HEK293 (cell line): ENCODE measurements around the gene HAUS6.

Experiments
- CTCF ChIA-PET: fragments of 350-600 bp; formaldehyde crosslinking; extraction: SDS; loops from one replicate; lab custom pipeline; 2021; ENCODE audit warnings: antibody characterized with exemption; lab: Yijun Ruan, JAX
- POLR2A ChIA-PET: fragments of 300-600 bp; formaldehyde crosslinking; extraction: SDS; loops from one replicate; lab custom pipeline; 2020; ENCODE audit warnings: antibody characterized with exemption, inconsistent platforms; lab: Yijun Ruan, JAX
- H3K27ac ChIP-seq: fragments of 200-500 bp; sonication (Bioruptor generic); 2 replicates; pipeline ENCODE4 v1.5.1; 2014; ENCODE audit warnings: low read depth, low read length, control low read depth, inconsistent platforms; ENCODE audit errors: extremely low read depth
- H3K36me3 ChIP-seq, 2 experiments: fragments of 200-500 bp in 1 of 2; sonication (Bioruptor generic) in 1 of 2; 1 replicate in 1 of 2; 2 replicates in 1 of 2; pipeline ENCODE4 v1.5.1; 2014 to 2017; ENCODE audit warnings: inconsistent platforms in 2 of 2, low read length in 2 of 2; ENCODE audit not compliant: control insufficient read depth in 2 of 2, insufficient read depth in 1 of 2
- H3K4me1 ChIP-seq: fragments of 200-500 bp; sonication (Bioruptor generic); 2 replicates; pipeline ENCODE4 v1.5.1; 2014; ENCODE audit warnings: mild to moderate bottlenecking, low read length, inconsistent platforms; ENCODE audit not compliant: control insufficient read depth, insufficient read depth
- H3K4me3 ChIP-seq: 2 replicates; pipeline ENCODE4 v1.5.1; 2011; ENCODE audit warnings: low read depth, mild to moderate bottlenecking, control low read depth, low read length, moderate library complexity
- H3K9me3 ChIP-seq: fragments of 200-500 bp; sonication (Bioruptor generic); 2 replicates; pipeline ENCODE4 v1.5.1; 2014; ENCODE audit warnings: low read depth, low read length, inconsistent platforms; ENCODE audit not compliant: control insufficient read depth, insufficient read depth
- FEZF1 ChIP-seq: fragments of 450-650 bp; formaldehyde crosslinking; IDR thresholded peaks from 2 replicates; pipeline ENCODE4 v1.5.1; 2016; ENCODE audit warnings: missing biosample characterization, missing genetic modification characterization
- IKZF3 ChIP-seq: fragments of 450-650 bp; IDR thresholded peaks from 2 replicates; pipeline ENCODE4 v1.5.0; 2018; ENCODE audit warnings: missing biosample characterization, mild to moderate bottlenecking, missing genetic modification characterization, moderate library complexity
- SALL2 ChIP-seq: fragments of 450-650 bp; formaldehyde crosslinking; IDR thresholded peaks from 2 replicates; pipeline ENCODE4 v1.5.0; 2017; ENCODE audit warnings: missing biosample characterization, mild to moderate bottlenecking, missing genetic modification characterization, borderline replicate concordance
- TSHZ1 ChIP-seq: fragments of 450-650 bp; formaldehyde crosslinking; IDR thresholded peaks from 2 replicates; pipeline ENCODE4 v1.5.1; 2016; ENCODE audit warnings: missing biosample characterization, missing genetic modification characterization, borderline replicate concordance
- ZBTB20 ChIP-seq: fragments of 450-650 bp; formaldehyde crosslinking; IDR thresholded peaks from 2 replicates; pipeline ENCODE4 v1.5.1; 2016; ENCODE audit warnings: missing biosample characterization, missing genetic modification characterization
- ZBTB21 ChIP-seq: fragments of 450-650 bp; formaldehyde crosslinking; IDR thresholded peaks from 2 replicates; pipeline ENCODE4 v1.5.1; 2017; ENCODE audit warnings: missing biosample characterization, missing genetic modification characterization
- ZNF16 ChIP-seq: fragments of 450-650 bp; formaldehyde crosslinking; IDR thresholded peaks from 2 replicates; pipeline ENCODE4 v1.5.1; 2016; ENCODE audit warnings: low read depth, missing biosample characterization, missing genetic modification characterization
- ZNF19 ChIP-seq: fragments of 450-650 bp; formaldehyde crosslinking; IDR thresholded peaks from 2 replicates; pipeline ENCODE4; 2016; ENCODE audit warnings: missing biosample characterization, missing genetic modification characterization, low read depth
- ZNF266 ChIP-seq: fragments of 450-650 bp; formaldehyde crosslinking; IDR thresholded peaks from 2 replicates; pipeline ENCODE4 v1.5.1; 2016; ENCODE audit warnings: missing biosample characterization, missing genetic modification characterization, low read depth
- ZNF350 ChIP-seq: fragments of 450-650 bp; formaldehyde crosslinking; IDR thresholded peaks from 2 replicates; pipeline ENCODE4 v1.5.0; 2017; ENCODE audit warnings: missing biosample characterization, mild to moderate bottlenecking, missing genetic modification characterization
- ZNF354C ChIP-seq: fragments of 450-650 bp; formaldehyde crosslinking; IDR thresholded peaks from 2 replicates; pipeline ENCODE4 v1.5.1; 2016; ENCODE audit warnings: missing biosample characterization, missing genetic modification characterization, low read depth, borderline replicate concordance
- ZNF473 ChIP-seq: fragments of 450-650 bp; formaldehyde crosslinking; IDR thresholded peaks from 2 replicates; pipeline ENCODE4 v1.5.1; 2017; ENCODE audit warnings: missing biosample characterization, missing genetic modification characterization
- ZNF510 ChIP-seq: fragments of 450-650 bp; formaldehyde crosslinking; IDR thresholded peaks from 2 replicates; pipeline ENCODE4 v1.5.1; 2018; ENCODE audit warnings: mild to moderate bottlenecking, missing genetic modification characterization, missing biosample characterization; ENCODE audit not compliant: insufficient replicate concordance
- ZNF530 ChIP-seq: fragments of 450-650 bp; formaldehyde crosslinking; IDR thresholded peaks from 2 replicates; pipeline ENCODE4 v1.5.1; 2016; ENCODE audit warnings: low read depth, missing biosample characterization, missing genetic modification characterization
- ZNF623 ChIP-seq: fragments of 450-650 bp; formaldehyde crosslinking; IDR thresholded peaks from 2 replicates; pipeline ENCODE4 v1.5.1; 2016; ENCODE audit warnings: missing biosample characterization, missing genetic modification characterization
- ZNF626 ChIP-seq: fragments of 450-650 bp; sonication (Bioruptor Pico); formaldehyde crosslinking; IDR thresholded peaks from 2 replicates; pipeline ENCODE4 v1.5.1; 2018; ENCODE audit warnings: missing biosample characterization, missing genetic modification characterization, inconsistent platforms
- ZNF76 ChIP-seq: fragments of 450-650 bp; formaldehyde crosslinking; IDR thresholded peaks from 2 replicates; pipeline ENCODE4; 2016; ENCODE audit warnings: low read depth, missing biosample characterization, missing genetic modification characterization, borderline replicate concordance
- ZNF768 ChIP-seq: fragments of 450-650 bp; formaldehyde crosslinking; IDR thresholded peaks from 2 replicates; pipeline ENCODE4 v1.5.1; 2018; ENCODE audit warnings: missing biosample characterization, mild to moderate bottlenecking, missing genetic modification characterization
- ZNF777 ChIP-seq: fragments of 450-650 bp; formaldehyde crosslinking; IDR thresholded peaks from 2 replicates; pipeline ENCODE4 v1.5.1; 2017; ENCODE audit warnings: missing biosample characterization, missing genetic modification characterization, borderline replicate concordance
- ZNF843 ChIP-seq: fragments of 450-650 bp; formaldehyde crosslinking; IDR thresholded peaks from 2 replicates; pipeline ENCODE4 v1.5.1; 2016; ENCODE audit warnings: missing biosample characterization, missing genetic modification characterization
- ZSCAN18 ChIP-seq: fragments of 450-650 bp; formaldehyde crosslinking; IDR thresholded peaks from 2 replicates; pipeline ENCODE4 v1.5.1; 2016; ENCODE audit warnings: missing biosample characterization, missing genetic modification characterization
- ZSCAN5A ChIP-seq: fragments of 450-650 bp; formaldehyde crosslinking; IDR thresholded peaks from 2 replicates; pipeline ENCODE4 v1.5.1; 2016; ENCODE audit warnings: missing biosample characterization, missing genetic modification characterization

Gene HAUS6

GRCh38 chr9:19133549-19134345 lies 31.0 kb upstream of the HAUS6 start (continued):
- no peak for TF ChIP-seq TSHZ1 (tag by site-specific recombination)

- no peaks in the 10 kb centered on the region for H3K9me3 ChIP-seq
- H3K27ac ChIP-seq, result no peak overlapping the region
- ChIA-PET CTCF (no interaction called here), POLR2A (no interaction called here)
- TF ChIP-seq ZNF623 (tag by site-specific recombination) (no peak), FEZF1 (tag by site-specific recombination) (peak; percentile 34; the same call in 1 of the 2 replicates)
- H3K36me3 ChIP-seq, result peaks cover 0 to 3% of the 10 kb centered on the region in 2 experiments; a peak in 1 of 3 replicates
- no peaks in the 10 kb centered on the region; the same call in 1 of the 2 replicates for H3K4me1 ChIP-seq
- no peak overlapping the region for H3K4me3 ChIP-seq
Observed at GRCh38 chr9:19130436-19130835, 27.7 kb upstream of the HAUS6 start.

GRCh38 chr9:19127871-19128500 lies 25.3 kb upstream of the HAUS6 start:
- TF ChIP-seq ZSCAN18 (no peak), ZNF19 (tag by site-specific recombination) (no peak), ZBTB21 (tag by site-specific recombination) (no peak), SALL2 (tag by site-specific recombination) (no peak), ZBTB20 (tag by site-specific recombination) (no peak), ZNF768 (tag by site-specific recombination) (no peak), ZNF350 (no peak), ZNF777 (tag by site-specific recombination) (no peak), ZNF354C (tag by site-specific recombination) (no peak), ZNF473 (tag by site-specific recombination) (no peak)
- Histone ChIP-seq H3K36me3 (peaks cover 0 to 10% of the 10 kb centered on the region in 2 experiments; a peak in 1 of 3 replicates), H3K4me3 (peak overlapping the region; percentile 41), H3K4me1 (no peaks in the 10 kb centered on the region; the same call in 1 of the 2 replicates), H3K9me3 (no peaks in the 10 kb centered on the region), H3K27ac (peak overlapping the region; percentile 46; the same call in 1 of the 2 replicates)
- ChIA-PET CTCF (no interaction called here), POLR2A (no interaction called here)

- Histone ChIP-seq H3K4me1 (no peaks in the 10 kb centered on the region; the same call in 1 of the 2 replicates), H3K9me3 (no peaks in the 10 kb centered on the region), H3K4me3 (no peak overlapping the region), H3K27ac (no peak overlapping the region), H3K36me3 (peaks cover 0 to 22% of the 10 kb centered on the region in 2 experiments; a peak in 1 of 3 replicates)
- POLR2A ChIA-PET, result no interaction called here
- CTCF ChIA-PET, result interaction anchor here (0.6 to 1.3 kb wide), 2 partner anchors 10 to 50 kb away, joined by 3 to 4 read pairs; no protein-coding TSS in a partner anchor
- TF ChIP-seq ZNF843 (tag by site-specific recombination), result no peak
- TF ChIP-seq ZNF16 (tag by site-specific recombination), result no peak
- no peak for TF ChIP-seq ZNF76 (tag by site-specific recombination)
- TF ChIP-seq ZNF266 (tag by site-specific recombination), result no peak
- no peak for TF ChIP-seq ZNF530
- TF ChIP-seq ZSCAN5A (tag by site-specific recombination), result no peak
- TF ChIP-seq IKZF3 (tag by site-specific recombination), result no peak
- TF ChIP-seq ZNF626, result no peak
- no peak for TF ChIP-seq ZNF510 (tag by site-specific recombination)
Observed at GRCh38 chr9:19124430-19124793, 21.7 kb upstream of the HAUS6 start.
